Esophagus squamous epithelium (tissue), 5 donors: ENCODE results near the gene HPSE2. TPM values are rescaled to one million over a fixed set of nuclear protein-coding genes. Genes with fewer than 3 reads are reported as not detected.

Experiments used
- DNase-seq: peaks from one replicate; lab custom pipeline; 2025; lab: John Stamatoyannopoulos, UW
- H3K27ac ChIP-seq, 4 donors: fragments of 200-600 bp; sonication (generic); one replicate each; pipeline ENCODE4 v1.5.1; 2016 to 2019; ENCODE audit warnings: mild to moderate bottlenecking in 1 of 4
- H3K27me3 ChIP-seq, 4 donors: fragments of 200-600 bp; sonication (generic); 1 replicate in 3 of 4; 2 replicates in 1 of 4; pipeline versions ENCODE4 v1.5.1 to v1.6.0; 2017 to 2021; ENCODE audit warnings: antibody characterized with exemption in 1 of 4
- H3K36me3 ChIP-seq, 3 donors: fragments of 200-600 bp; sonication (generic); one replicate each; pipeline ENCODE4 v1.5.1; 2016 to 2019
- H3K4me1 ChIP-seq, 3 donors: fragments of 200-600 bp; sonication (generic); one replicate each; pipeline ENCODE4 v1.5.1; 2017 to 2019
- H3K4me3 ChIP-seq, 4 donors: fragments of 200-600 bp; sonication (generic); 1 replicate in 3 of 4; 2 replicates in 1 of 4; pipeline ENCODE4 v1.5.1; 2016 to 2019; ENCODE audit warnings: mild to moderate bottlenecking in 2 of 4, moderate library complexity in 1 of 4
- H3K9me3 ChIP-seq, 3 donors: fragments of 200-600 bp; sonication (generic); one replicate each; pipeline ENCODE4 v1.5.1; 2016 to 2019
- POLR2A ChIP-seq, 4 donors: fragments of 450-650 bp; IDR thresholded peaks; one replicate each; pipeline ENCODE4 v1.6.1; 2017; ENCODE audit warnings: antibody characterized with exemption in 4 of 4, mild to moderate bottlenecking in 4 of 4, moderate library complexity in 3 of 4
- WGBS, 2 donors: methylation state at CpG; one replicate each; pipeline ENCODE4 v1.1.5; 2018; 5-methylcytosine and 5-hydroxymethylcytosine counted together
- intact Hi-C: fragments of 100-400 bp; cut with DNase I; formaldehyde crosslinking; loops from one replicate; pipeline ENCODE4 v1.15.0; 2022
- total RNA-seq, 4 donors: library from RNA; depleted of rRNA; stranded (reverse); fragments of >200 nt; gene quantifications; one replicate each; pipeline ENCODE4 v1.1.0, GENCODE V29; 2016
- TF ChIP-seq, protein P1 (sequence below), 6 experiments: fragments of 450-650 bp in 4 of 6; fragments of 200-600 bp in 2 of 6; sonication (generic) in 2 of 6; IDR thresholded peaks; one replicate each; pipeline ENCODE4 v1.5.1; 2016 to 2019; ENCODE audit warnings: antibody characterized with exemption in 6 of 6, mild to moderate bottlenecking in 4 of 6, moderate library complexity in 4 of 6
- donor health status: DM: yes; HTN: yes; CAD: no.

The HPSE2 gene
- total RNA-seq, 4 donors from 2014 or later = 0.47 to 5.3 (median 2.6) TPM

GRCh38 chr10:98587156-98587837, 648.4 kb downstream of the HPSE2 start:
- DNase-seq = no peak
- Histone ChIP-seq H3K4me1 (peaks cover 0 to 14% (median 3%) of the 10 kb centered on the region in 3 donors), H3K27ac (peak overlapping the region in 1 of 4 donors; percentile 7), H3K27me3 (no peaks in the 10 kb centered on the region), H3K9me3 (no peaks in the 10 kb centered on the region), H3K36me3 (no peaks in the 10 kb centered on the region), H3K4me3 (no peak overlapping the region)
- no peak for TF ChIP-seq POLR2A (IDR thresholded peaks at IDR 0.05)
- TF ChIP-seq, protein P1, sequence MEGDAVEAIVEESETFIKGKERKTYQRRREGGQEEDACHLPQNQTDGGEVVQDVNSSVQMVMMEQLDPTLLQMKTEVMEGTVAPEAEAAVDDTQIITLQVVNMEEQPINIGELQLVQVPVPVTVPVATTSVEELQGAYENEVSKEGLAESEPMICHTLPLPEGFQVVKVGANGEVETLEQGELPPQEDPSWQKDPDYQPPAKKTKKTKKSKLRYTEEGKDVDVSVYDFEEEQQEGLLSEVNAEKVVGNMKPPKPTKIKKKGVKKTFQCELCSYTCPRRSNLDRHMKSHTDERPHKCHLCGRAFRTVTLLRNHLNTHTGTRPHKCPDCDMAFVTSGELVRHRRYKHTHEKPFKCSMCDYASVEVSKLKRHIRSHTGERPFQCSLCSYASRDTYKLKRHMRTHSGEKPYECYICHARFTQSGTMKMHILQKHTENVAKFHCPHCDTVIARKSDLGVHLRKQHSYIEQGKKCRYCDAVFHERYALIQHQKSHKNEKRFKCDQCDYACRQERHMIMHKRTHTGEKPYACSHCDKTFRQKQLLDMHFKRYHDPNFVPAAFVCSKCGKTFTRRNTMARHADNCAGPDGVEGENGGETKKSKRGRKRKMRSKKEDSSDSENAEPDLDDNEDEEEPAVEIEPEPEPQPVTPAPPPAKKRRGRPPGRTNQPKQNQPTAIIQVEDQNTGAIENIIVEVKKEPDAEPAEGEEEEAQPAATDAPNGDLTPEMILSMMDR (IDR thresholded peaks at IDR 0.05) = no peak
- intact Hi-C loops = no loop called here
- 15 to 25% methylated on average over 2 of the region's 2 CpGs for WGBS, 2 donors

GRCh38 chr10:98586096-98586495, 649.6 kb downstream of the HPSE2 start:
- DNase-seq = no peak
- 51 to 55% methylated on average over 2 of the region's 2 CpGs for WGBS, 2 donors
- Histone ChIP-seq H3K4me1 (peaks cover 0 to 14% (median 3%) of the 10 kb centered on the region in 3 donors), H3K27ac (no peak overlapping the region), H3K9me3 (no peaks in the 10 kb centered on the region), H3K36me3 (no peaks in the 10 kb centered on the region), H3K27me3 (no peaks in the 10 kb centered on the region), H3K4me3 (no peak overlapping the region)
- TF ChIP-seq, protein P1 (IDR thresholded peaks at IDR 0.05) = no peak
- no peak for TF ChIP-seq POLR2A (IDR thresholded peaks at IDR 0.05)
- intact Hi-C loops = no loop called here

DNA sequence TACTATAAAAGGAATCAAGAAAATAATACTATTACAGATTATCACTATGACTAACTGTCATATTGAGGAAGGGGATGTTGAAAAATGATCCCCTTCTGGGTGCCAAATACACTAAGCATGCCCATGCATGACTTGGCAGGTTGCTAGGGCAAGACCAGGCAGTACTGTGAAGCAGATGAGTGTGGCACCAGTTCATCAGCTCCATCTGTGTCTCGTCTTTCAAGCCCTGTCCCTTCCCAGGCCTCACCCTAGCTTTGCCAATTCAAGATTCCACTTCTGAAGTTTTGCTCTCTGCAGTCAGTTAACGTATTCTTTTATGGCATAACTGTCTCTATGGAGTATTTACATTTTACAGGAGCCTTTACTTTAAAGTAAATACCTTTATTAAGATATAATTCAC, 653.3 kb downstream of the HPSE2 start:
- no peak for DNase-seq
- H3K36me3 ChIP-seq = no peaks in the 10 kb centered on the region
- no peaks in the 10 kb centered on the region for H3K27me3 ChIP-seq
- H3K9me3 ChIP-seq = no peaks in the 10 kb centered on the region
- no peak overlapping the region for H3K27ac ChIP-seq
- peaks cover 0 to 4% (median 3%) of the 10 kb centered on the region in 3 donors for H3K4me1 ChIP-seq
- H3K4me3 ChIP-seq = no peak overlapping the region
- intact Hi-C loops = no loop called here
- WGBS, 2 donors = 26 to 37% methylated on average over 2 of the region's 2 CpGs
- no peak for TF ChIP-seq POLR2A (IDR thresholded peaks at IDR 0.05)
- TF ChIP-seq, protein P1 (IDR thresholded peaks at IDR 0.05) = no peak

DNA sequence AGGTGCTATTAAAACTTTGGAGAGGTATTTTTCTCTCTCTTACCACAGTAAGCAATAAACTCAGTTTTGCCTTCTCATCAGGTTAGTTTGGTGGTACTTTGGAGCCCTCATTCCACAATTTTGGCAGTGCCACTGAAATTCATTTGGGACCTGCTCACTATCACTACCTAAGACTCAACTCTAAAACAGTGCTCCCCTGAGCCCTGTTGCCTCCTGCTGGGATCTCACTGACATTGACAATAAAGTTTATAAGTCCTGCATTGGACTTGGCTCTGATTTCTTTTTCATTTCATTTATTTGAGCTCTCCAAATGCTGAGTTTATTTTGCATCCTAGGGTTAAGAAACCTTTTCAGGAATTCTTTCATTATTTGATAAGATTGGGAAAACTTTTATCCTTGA, 658.1 kb downstream of the HPSE2 start:
- H3K4me1 ChIP-seq = no peaks in the 10 kb centered on the region
- no peak for DNase-seq
- no peak overlapping the region for H3K4me3 ChIP-seq
- no peaks in the 10 kb centered on the region for H3K36me3 ChIP-seq
- intact Hi-C loops = no loop called here
- H3K27ac ChIP-seq = no peak overlapping the region
- no peaks in the 10 kb centered on the region for H3K27me3 ChIP-seq
- no peaks in the 10 kb centered on the region for H3K9me3 ChIP-seq
- TF ChIP-seq, protein P1 (IDR thresholded peaks at IDR 0.05) = no peak
- TF ChIP-seq POLR2A (IDR thresholded peaks at IDR 0.05) = no peak

DNA sequence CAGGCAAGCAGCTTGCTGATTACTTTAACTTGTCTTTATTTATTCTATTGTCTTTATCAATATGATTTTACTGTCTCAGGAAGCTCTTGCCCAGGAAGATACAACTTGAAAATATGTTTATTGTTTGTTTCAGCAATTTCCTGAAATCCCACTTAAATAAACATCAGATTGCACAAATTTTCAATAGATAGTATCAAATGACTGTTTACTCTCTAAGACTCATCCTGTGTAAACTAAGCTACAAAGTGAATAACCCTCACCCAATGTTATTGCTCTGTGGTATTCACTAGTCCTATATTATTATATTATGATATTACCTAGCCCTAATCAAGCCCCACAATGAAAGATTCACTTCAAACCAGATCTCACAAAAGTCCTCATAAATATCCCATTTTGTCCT, 658.5 kb downstream of the HPSE2 start:
- no peaks in the 10 kb centered on the region for H3K36me3 ChIP-seq
- TF ChIP-seq, protein P1 (IDR thresholded peaks at IDR 0.05) = no peak
- no peak for TF ChIP-seq POLR2A (IDR thresholded peaks at IDR 0.05)
- H3K27ac ChIP-seq = no peak overlapping the region
- intact Hi-C loops = no loop called here
- H3K4me1 ChIP-seq = no peaks in the 10 kb centered on the region
- no peaks in the 10 kb centered on the region for H3K27me3 ChIP-seq
- H3K9me3 ChIP-seq = no peaks in the 10 kb centered on the region
- no peak for DNase-seq
- H3K4me3 ChIP-seq = no peak overlapping the region
